ENCODE measurements around the gene WDR18.

DNA sequence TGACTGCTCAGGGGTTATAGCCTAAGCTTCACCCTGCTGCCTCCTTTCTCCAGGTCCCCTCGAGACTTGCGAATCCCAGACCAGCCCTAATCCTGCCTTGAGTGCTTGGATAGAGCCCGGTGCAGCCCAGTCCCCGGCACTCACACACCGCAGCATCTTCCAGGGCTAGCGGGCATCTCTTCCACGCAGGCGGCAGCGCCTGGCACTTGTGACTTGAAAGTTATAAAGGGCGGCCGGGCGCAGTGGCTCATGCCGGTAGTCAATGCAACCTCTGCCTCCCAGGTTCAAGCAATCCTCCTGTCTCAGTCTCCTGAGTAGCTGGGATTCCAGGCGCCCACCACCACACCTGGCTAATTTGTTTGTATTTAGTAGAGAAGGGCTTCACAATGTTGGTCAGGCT lies 1.9 kb downstream of the WDR18 start:
- no peak for TF ChIP-seq POLR2A (IDR thresholded peaks at IDR 0.05; ENCODE audit: low read depth, low read length)
- no peak for TF ChIP-seq TAF1 (IDR thresholded peaks at IDR 0.05; ENCODE audit: low read depth, low read length)
